Measurements from ENCODE around the gene ZNF207. TPM values are rescaled to one million over a fixed set of nuclear protein-coding genes. Genes with fewer than 3 reads are reported as not detected.

ZNF207 gene
- total and polyA plus RNA-seq, 9 of the 15 experiments (the other 6 are each of a cell fraction or from before 2014, with no cell fraction given), result 123 to 370 (median 250) TPM

- peak; percentile 93 for TF ChIP-seq ZNF395 (CRISPR knock-in tag; IDR thresholded peaks at IDR 0.05)
- TF ChIP-seq POLR2G (IDR thresholded peaks at IDR 0.05; ENCODE audit: low read depth, low read length), result peak; percentile 89
- no peak for TF ChIP-seq WHSC1 (IDR thresholded peaks at IDR 0.05; ENCODE audit: low read length)
- no peak for TF ChIP-seq SRSF9 (IDR thresholded peaks at IDR 0.05; ENCODE audit: borderline replicate concordance, low read depth, low read length)
- TF ChIP-seq HNRNPH1 (optimal IDR thresholded peaks at IDR 0.05; ENCODE audit: low read depth, low read length), result no peak
- TF ChIP-seq THRA (IDR thresholded peaks at IDR 0.05), result no peak
- no peak for TF ChIP-seq SETDB1 (IDR thresholded peaks at IDR 0.05; ENCODE audit: low read length)
- TF ChIP-seq FOXJ3 (CRISPR knock-in tag; IDR thresholded peaks at IDR 0.05), result no peak
- no peak for TF ChIP-seq GTF3C2 (IDR thresholded peaks at IDR 0.05; ENCODE audit: borderline replicate concordance, extremely low read depth, insufficient read length)
- no peak for TF ChIP-seq SRSF3 (IDR thresholded peaks at IDR 0.05; ENCODE audit: insufficient read depth, low read length)
- TF ChIP-seq LCOR (CRISPR knock-in tag; IDR thresholded peaks at IDR 0.05), result no peak
- TF ChIP-seq EGR1 (conservative IDR thresholded peaks at IDR 0.05), result 0 out of 2 replicates have a peak, but pooled peaks have one; percentile 28
- no peak for TF ChIP-seq ZNF324 (CRISPR knock-in tag; IDR thresholded peaks at IDR 0.05)
- peak; percentile 97 for TF ChIP-seq TAF1 (IDR thresholded peaks at IDR 0.05; ENCODE audit: control insufficient read depth, extremely low read depth, insufficient read depth, low read length, severe bottlenecking)
- no peak for TF ChIP-seq ZNF140 (CRISPR knock-in tag; IDR thresholded peaks at IDR 0.05)
- no peak for TF ChIP-seq BCL6 (CRISPR knock-in tag; IDR thresholded peaks at IDR 0.05)
- no peak for TF ChIP-seq ZKSCAN3 (CRISPR knock-in tag; IDR thresholded peaks at IDR 0.05)
- peak; percentile 50; the same call in 1 of the 2 replicates for TF ChIP-seq ZNF384 (IDR thresholded peaks at IDR 0.05; ENCODE audit: low read depth, low read length)
- TF ChIP-seq ATF1 (CRISPR knock-in tag; IDR thresholded peaks at IDR 0.05), result no peak; the same call in 1 of the 2 replicates
- TF ChIP-seq ATF1 (tag; IDR thresholded peaks at IDR 0.05), result peak; percentile 43
- no peak for TF ChIP-seq PPARD (CRISPR knock-in tag; IDR thresholded peaks at IDR 0.05)
- TF ChIP-seq RFX7 (CRISPR knock-in tag; IDR thresholded peaks at IDR 0.05), result 0 out of 2 replicates have a peak, but pooled peaks have one; percentile 15
- no peak for TF ChIP-seq CBFA2T2 (conservative IDR thresholded peaks at IDR 0.05)
- TF ChIP-seq TCFL5 (CRISPR knock-in tag; conservative IDR thresholded peaks at IDR 0.05), result no peak
- TF ChIP-seq ARID2 (IDR thresholded peaks at IDR 0.05), result no peak
Measured at GRCh38 chr17:32341857-32342602, 7.9 kb upstream of the ZNF207 start, which contains the start of gene C17orf75 (continued).
